GM12874 (cell line): ENCODE results near the gene BCL11B.

Experiments used
- TF ChIP-seq, protein P1 (sequence below): IDR thresholded peaks from 2 replicates; pipeline ENCODE4 v1.5.1; 2011; ENCODE audit warnings: low read depth, mild to moderate bottlenecking, control low read depth, low read length, moderate library complexity; ENCODE audit not compliant: insufficient read depth

Gene BCL11B

DNA sequence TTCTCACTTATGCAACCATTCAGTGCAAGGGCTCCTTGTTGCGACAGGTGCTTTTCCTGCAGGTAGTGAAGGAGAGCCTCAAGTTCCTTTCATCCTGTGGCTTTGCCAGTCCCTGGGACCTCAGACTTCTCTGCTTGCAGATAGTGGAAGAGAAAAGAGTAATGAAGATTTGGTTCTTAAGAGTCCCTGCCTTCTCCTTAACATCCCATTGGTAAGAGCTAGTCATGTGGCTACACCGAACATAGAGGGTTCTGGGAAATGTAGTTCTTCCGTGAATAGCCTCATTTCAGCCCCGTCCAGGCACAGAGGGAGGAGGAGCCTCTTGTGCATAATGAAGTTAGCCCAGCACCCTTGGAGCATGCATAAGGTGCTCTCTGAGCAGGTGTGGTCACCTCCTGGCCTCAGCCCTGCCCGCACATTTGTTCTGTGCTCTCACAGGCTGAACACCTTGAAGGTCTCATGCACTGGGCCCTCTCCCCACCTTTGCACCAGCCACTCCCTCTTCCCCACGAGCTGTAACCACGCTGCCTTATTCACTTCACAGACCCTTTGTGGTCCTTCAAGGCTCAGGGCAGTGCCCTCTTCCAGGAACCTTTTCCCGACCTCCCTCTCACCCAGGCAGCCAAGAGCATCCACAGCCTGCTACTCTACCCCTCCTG lies 134.0 kb downstream of the BCL11B start:
- TF ChIP-seq, protein P1, sequence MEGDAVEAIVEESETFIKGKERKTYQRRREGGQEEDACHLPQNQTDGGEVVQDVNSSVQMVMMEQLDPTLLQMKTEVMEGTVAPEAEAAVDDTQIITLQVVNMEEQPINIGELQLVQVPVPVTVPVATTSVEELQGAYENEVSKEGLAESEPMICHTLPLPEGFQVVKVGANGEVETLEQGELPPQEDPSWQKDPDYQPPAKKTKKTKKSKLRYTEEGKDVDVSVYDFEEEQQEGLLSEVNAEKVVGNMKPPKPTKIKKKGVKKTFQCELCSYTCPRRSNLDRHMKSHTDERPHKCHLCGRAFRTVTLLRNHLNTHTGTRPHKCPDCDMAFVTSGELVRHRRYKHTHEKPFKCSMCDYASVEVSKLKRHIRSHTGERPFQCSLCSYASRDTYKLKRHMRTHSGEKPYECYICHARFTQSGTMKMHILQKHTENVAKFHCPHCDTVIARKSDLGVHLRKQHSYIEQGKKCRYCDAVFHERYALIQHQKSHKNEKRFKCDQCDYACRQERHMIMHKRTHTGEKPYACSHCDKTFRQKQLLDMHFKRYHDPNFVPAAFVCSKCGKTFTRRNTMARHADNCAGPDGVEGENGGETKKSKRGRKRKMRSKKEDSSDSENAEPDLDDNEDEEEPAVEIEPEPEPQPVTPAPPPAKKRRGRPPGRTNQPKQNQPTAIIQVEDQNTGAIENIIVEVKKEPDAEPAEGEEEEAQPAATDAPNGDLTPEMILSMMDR: no peak

DNA sequence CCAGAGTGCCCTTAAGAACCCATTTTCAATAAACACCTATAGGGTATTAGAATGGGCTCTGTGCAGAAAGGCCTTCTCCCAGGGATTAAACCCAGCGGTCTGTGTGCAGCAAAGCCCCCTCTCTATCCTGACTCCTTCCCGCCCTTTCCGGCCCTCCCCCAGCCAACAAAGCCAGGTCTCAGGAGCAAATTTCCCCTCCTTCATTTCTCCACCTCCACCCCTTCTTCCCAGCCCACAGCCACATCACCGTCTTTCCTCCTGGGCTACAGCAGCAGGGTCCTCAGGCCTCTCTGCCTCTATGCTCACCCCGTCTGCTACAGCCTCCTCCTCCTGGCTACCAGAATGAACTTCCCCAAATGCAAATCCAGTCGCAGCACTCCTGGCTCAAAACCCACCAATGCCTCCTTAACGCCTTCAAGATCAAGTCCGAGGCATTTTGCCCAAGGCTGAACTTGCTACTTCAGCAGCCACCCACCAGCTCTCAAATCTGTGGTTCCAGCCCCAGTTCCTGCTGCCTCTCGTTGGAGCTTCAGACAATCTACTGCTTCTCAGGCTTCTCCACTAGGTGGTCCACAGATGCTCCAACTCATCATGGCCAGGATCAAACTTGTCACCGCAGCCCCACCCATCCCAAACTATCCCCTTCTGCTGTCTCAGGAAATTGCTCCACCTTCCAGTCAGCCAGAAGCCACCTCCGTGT lies 134.8 kb downstream of the BCL11B start:
- TF ChIP-seq, protein P1: no peak

DNA sequence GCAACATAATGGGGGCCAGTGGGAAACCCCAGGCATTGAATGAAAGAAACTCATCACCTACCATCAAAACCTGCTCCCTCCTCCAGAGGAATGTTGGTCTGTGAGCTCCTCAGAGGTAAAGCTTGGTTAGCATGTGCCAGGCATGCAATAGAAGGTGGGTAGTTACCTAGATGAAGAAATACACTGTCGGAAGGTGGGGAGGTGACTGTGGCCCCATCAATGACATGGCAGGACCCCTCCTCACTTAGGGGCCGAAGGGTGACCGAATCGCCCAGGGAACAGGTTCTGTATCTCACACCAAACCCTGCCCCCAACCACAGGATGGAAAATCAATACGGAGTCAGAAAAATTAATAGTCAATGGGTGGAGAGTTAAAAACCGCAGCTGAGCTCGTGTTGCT lies 135.6 kb downstream of the BCL11B start:
- TF ChIP-seq, protein P1: no peak

DNA sequence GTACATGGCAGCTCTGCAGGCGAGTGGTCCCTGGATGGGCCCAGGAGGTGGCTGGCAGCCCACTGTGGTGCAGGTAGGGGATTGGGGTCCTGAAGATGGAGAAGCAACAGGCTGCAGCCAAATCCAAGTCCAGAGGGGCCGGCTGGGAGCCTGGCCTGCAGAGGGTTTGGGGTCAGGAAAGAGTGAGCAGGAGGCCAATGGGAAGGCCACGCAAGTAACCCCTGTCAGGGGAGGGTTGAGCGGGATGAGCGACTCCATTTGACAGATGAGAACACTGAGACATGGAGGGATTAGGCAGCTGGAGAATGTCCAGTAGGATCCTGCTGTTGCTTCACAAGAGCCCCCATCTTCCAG lies 136.0 kb downstream of the BCL11B start:
- TF ChIP-seq, protein P1: no peak

DNA sequence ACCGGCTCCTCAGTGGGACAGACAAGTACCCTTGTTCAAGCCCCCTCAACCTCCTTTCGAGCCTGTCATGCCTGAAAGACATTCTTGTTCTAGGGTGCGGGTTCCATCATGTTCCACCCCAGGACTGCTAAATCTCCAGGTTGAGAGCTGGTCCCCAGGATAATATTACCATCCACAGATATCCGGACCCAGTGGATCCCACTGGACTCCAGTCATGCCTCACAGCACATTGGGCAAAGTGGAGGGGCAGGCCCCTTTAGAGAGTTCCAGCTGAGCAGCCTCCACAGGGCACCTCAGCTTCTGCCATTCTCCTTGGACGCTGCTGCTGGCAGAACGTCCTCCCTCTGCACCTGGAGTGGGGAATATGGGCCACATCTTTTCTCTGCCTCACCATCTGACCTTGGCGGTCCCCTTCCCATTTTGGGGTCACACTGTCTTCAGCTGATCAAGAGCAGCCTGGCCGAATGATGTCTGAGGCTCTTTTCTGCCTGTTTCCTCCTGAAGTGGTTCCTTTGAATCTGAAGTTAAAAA lies 137.4 kb downstream of the BCL11B start:
- TF ChIP-seq, protein P1: no peak

DNA sequence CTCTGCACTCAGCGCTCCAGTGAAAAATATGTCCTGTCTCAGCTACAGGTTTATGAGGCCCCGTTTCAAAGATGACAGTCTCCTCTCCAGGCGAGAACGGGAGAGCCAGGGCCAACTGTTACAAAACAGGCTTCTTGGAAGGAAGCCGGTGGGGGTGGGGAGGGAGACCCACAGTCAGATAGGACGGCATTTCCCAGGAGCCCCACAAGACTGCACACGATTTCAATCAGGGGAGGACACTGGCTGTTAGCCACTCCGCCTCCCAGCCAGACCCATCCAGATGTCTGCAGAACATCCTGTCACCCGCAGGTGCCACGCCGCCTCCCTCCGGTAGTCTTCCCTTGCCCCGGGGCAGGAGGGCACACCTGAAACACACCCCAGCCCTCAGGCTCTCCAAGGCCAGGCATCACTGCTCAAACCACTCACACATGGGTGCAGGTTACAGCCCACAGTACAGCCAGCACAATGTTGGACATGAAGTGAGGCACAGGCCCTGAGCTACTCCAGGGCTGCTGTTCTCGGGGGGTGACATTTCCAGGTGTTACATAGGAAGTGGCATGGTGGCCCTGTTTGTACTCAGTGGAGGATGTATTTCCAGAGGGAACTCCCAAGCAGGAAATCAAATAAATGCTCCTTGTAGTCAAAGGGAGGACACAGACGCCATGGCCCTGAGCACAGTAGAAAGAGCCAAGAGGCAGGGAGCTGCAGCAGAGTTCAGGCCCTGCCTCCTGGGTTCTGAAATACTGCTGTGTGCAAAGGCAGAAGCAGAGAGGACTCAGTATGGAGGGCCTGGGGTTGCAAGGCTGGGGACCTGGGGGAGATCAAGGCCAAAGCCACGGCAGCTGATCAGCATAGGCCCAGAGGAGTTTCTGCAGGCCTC lies 138.1 kb downstream of the BCL11B start:
- TF ChIP-seq, protein P1: no peak
